Activated CD4-positive, alpha-beta memory T cell treated with anti-CD3 and anti-CD28 coated beads for 36 hours (primary cell): ENCODE data around the gene LYRM4. TPM values are rescaled to one million over a fixed set of nuclear protein-coding genes. Genes with fewer than 3 reads are reported as not detected.

Experiments
- CTCF ChIA-PET: fragments of 350-600 bp; sonication (Branson Sonifier 250); formaldehyde crosslinking; loops from one replicate; lab custom pipeline; 2021; ENCODE audit warnings: antibody characterized with exemption, inconsistent platforms; lab: Charles Lee
- POLR2A ChIA-PET: fragments of 350-600 bp; sonication (Branson Sonifier 250); formaldehyde crosslinking; loops from one replicate; lab custom pipeline; 2021; ENCODE audit warnings: antibody characterized with exemption; lab: Charles Lee
- DNase-seq: peaks from one replicate; pipeline ENCODE4 v3.0.0-alpha.2; 2020
- H3K27ac Mint-ChIP-seq: one replicate; pipeline ENCODE4 v1.8.0; 2021; ENCODE audit warnings: mixed read lengths
- H3K27me3 Mint-ChIP-seq: one replicate; pipeline ENCODE4 v1.8.0; 2021; ENCODE audit warnings: mixed read lengths
- H3K36me3 Mint-ChIP-seq: one replicate; pipeline ENCODE4 v1.8.0; 2021; ENCODE audit warnings: mixed read lengths
- H3K4me1 Mint-ChIP-seq: one replicate; pipeline ENCODE4 v1.8.0; 2021; ENCODE audit warnings: low read depth, mixed read lengths
- H3K4me3 Mint-ChIP-seq: one replicate; pipeline ENCODE4 v1.8.0; 2021; ENCODE audit warnings: mild to moderate bottlenecking, mixed read lengths
- H3K9me3 Mint-ChIP-seq: one replicate; pipeline ENCODE4 v1.8.0; 2021; ENCODE audit warnings: mixed read lengths
- intact Hi-C: fragments of 100-400 bp; cut with micrococcal nuclease; formaldehyde crosslinking; loops from one replicate; pipeline ENCODE4 v1.15.1; 2023
- total RNA-seq, 2 experiments: library from RNA; stranded (reverse); gene quantifications; one replicate each; pipeline ENCODE4 v1.2.3, GENCODE V29; 2021

Gene LYRM4
- total RNA-seq, 2 experiments from 2014 or later = 50.6 to 53.6 TPM

DNA sequence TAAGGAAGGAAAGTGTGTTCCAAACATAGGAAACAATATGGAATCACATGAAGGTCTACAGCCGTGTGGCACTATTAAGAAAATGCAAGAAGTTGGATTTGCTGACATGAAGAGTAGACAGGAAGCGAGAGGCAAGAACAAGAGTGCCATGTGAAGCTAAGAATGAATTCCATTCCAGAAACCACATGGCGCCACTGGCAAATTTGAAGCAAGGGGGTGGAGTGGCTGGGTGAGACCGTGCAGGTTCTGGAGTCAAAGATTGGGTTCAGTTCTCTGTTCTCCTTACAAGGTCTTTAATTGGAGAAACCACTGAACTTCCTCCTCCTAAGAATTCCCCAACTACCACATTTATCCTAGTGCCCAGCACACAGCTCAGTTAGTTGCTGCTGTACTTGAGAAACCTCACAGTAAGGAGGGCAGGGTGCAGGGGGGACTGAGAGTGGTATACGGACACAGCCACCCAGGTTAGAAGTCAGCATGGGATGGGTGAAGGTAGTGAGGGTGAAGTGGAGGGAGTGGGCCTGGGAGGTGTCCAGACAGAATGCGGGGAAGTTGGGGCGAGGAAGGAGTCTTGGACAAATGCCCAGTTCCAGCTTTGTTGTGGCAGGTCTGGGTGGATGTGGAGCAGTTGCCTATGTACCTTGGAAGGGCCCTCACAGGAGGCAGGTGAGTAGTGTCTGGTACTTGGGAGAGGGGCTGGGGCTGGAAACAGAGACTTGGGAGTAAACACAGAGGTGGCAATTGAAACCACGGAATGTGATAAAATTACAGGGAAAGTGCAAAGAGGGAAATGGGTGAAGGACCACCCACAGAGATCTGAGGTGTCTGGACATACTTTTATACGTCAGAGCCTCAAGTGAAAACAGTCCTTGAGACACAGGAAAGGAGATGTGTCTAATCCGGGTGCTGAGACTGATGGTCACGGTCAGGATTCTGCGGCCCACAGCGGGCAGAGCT, 14.3 kb downstream of the LYRM4 start:
- Mint-ChIP-seq H3K27me3 (no peaks in the 10 kb centered on the region), H3K9me3 (no peaks in the 10 kb centered on the region), H3K4me1 (peaks cover 2% of the 10 kb centered on the region), H3K27ac (no peak overlapping the region), H3K4me3 (no peak overlapping the region), H3K36me3 (peaks cover 15% of the 10 kb centered on the region)
- CTCF ChIA-PET = no interaction called here
- POLR2A ChIA-PET = no interaction called here
- intact Hi-C loops = loop anchor here (5.0 kb wide), 1 partner anchor 34 kb away; no protein-coding TSS in a partner anchor
- no peak for DNase-seq

DNA sequence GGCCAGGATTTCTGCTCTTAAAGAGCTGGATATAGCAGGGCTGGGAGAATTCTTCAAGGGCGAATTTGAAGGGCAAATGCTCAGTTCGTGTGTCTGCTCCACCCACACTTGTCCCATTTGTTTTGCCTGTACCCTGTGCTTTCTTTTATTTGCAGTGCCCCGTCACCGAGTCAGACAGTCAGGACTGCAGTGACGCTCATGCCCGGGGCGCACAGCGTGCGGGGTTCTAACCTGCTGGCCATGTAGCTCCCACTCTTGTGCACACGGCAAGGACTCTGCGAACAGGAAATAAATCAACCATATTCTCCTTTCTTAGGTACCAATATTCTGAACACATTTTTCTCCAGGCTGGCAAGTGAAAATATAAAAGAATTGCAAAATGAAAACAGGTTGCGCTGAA, 17.7 kb downstream of the LYRM4 start:
- no peak for DNase-seq
- Mint-ChIP-seq H3K9me3 (no peaks in the 10 kb centered on the region), H3K4me1 (no peaks in the 10 kb centered on the region), H3K27me3 (no peaks in the 10 kb centered on the region), H3K36me3 (peaks cover 15% of the 10 kb centered on the region), H3K4me3 (no peak overlapping the region), H3K27ac (no peak overlapping the region)
- ChIA-PET POLR2A (no interaction called here), CTCF (interaction anchor here (0.7 to 1.5 kb wide), 2 partner anchors 21 to 28 kb away, joined by 3 read pairs; no protein-coding TSS in a partner anchor)
- intact Hi-C loops = no loop called here

DNA sequence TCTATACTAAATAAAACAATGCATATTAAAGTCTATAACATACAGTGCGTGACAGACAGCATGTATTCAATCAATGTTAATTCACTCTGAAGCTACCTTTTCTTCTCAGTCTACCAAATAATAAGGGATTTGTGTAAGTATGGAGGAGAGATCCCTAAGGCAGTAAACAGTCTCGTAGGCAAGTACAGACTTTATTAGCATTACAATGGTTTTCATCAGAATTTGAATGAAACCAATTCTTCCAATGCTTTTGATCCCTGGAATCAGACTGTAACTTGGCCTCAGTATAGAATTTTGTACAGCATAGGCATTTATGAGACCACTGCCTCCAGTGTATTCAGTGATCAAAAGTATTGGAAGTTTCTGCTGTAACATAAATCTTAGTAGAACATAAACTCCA, 19.5 kb downstream of the LYRM4 start:
- no peak overlapping the region for H3K4me3 Mint-ChIP-seq
- POLR2A ChIA-PET = interaction anchor here (0.6 kb wide), 1 partner anchor 46 kb away, joined by 3 read pairs; no protein-coding TSS in a partner anchor
- H3K36me3 Mint-ChIP-seq = peaks cover 18% of the 10 kb centered on the region
- no peaks in the 10 kb centered on the region for H3K9me3 Mint-ChIP-seq
- no peak overlapping the region for H3K27ac Mint-ChIP-seq
- H3K27me3 Mint-ChIP-seq = no peaks in the 10 kb centered on the region
- no peaks in the 10 kb centered on the region for H3K4me1 Mint-ChIP-seq
- CTCF ChIA-PET = no interaction called here
- intact Hi-C loops = no loop called here
- no peak for DNase-seq

DNA sequence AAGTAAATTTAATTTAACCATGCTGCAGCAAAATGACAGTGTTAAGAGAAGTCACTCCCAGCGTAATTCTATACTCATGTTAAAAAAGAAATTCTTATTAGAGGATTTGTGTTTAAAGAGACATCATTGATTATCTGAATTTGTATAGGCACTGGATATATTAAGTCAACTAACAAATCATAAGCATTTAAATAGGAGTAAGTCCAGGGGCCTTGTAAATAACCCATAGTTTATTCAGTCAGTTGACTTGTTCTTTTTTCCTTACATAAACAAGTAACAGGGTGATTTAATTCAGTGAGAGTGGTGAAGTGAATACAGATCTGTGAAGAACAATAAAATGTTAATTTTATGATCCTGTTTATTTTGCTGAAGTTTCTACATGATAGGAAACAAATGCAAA, 22.4 kb downstream of the LYRM4 start:
- Mint-ChIP-seq H3K9me3 (no peaks in the 10 kb centered on the region), H3K27me3 (no peaks in the 10 kb centered on the region), H3K36me3 (peaks cover 15% of the 10 kb centered on the region), H3K4me1 (peaks cover 3% of the 10 kb centered on the region), H3K27ac (no peak overlapping the region), H3K4me3 (no peak overlapping the region)
- ChIA-PET CTCF (no interaction called here), POLR2A (no interaction called here)
- intact Hi-C loops = no loop called here
- DNase-seq = no peak

DNA sequence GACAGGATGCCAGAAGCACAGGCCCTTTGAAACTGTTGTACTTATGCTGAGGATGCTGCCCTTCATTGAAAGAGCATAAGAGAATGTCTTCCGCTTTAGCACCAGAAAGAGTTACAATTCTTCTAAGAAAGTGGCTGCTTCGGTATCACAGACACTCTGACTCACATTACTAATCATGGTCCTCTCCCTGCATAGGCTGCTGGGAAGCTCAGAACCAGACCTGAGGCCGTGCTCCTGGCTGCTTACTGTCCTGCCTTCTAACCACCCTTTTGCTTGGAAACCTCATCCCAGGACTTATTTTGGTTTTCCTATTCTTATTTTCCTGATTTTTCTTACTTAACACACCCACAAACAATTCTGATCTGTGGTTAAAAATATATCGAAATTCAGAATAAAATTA, 22.9 kb downstream of the LYRM4 start:
- Mint-ChIP-seq H3K27ac (no peak overlapping the region), H3K36me3 (peaks cover 15% of the 10 kb centered on the region), H3K9me3 (no peaks in the 10 kb centered on the region), H3K4me3 (no peak overlapping the region), H3K27me3 (no peaks in the 10 kb centered on the region), H3K4me1 (peaks cover 7% of the 10 kb centered on the region)
- intact Hi-C loops = no loop called here
- CTCF ChIA-PET = no interaction called here
- POLR2A ChIA-PET = no interaction called here
- DNase-seq = no peak

DNA sequence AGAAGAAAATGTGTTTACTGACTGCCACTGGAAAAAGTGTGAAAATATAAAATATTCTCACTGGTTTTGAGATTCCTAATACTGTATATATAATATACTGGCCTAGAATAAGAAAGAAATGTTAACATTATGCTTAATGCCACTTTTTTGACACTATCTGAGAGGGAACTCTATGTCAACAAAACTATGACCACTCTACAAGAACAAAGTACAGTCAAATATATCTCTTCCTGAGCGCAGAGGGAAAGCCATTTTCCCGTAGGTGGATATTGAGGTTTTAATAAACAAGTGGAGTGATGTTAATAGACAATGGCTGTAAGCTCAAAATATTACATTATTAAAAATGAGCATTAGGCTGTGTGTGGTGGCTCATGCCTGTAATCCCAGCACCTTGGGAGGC, 24.9 kb downstream of the LYRM4 start:
- intact Hi-C loops = no loop called here
- H3K36me3 Mint-ChIP-seq = peaks cover 10% of the 10 kb centered on the region
- H3K27me3 Mint-ChIP-seq = no peaks in the 10 kb centered on the region
- H3K4me1 Mint-ChIP-seq = peaks cover 13% of the 10 kb centered on the region
- ChIA-PET CTCF (no interaction called here), POLR2A (no interaction called here)
- H3K27ac Mint-ChIP-seq = no peak overlapping the region
- no peak for DNase-seq
- no peaks in the 10 kb centered on the region for H3K9me3 Mint-ChIP-seq
- H3K4me3 Mint-ChIP-seq = no peak overlapping the region

DNA sequence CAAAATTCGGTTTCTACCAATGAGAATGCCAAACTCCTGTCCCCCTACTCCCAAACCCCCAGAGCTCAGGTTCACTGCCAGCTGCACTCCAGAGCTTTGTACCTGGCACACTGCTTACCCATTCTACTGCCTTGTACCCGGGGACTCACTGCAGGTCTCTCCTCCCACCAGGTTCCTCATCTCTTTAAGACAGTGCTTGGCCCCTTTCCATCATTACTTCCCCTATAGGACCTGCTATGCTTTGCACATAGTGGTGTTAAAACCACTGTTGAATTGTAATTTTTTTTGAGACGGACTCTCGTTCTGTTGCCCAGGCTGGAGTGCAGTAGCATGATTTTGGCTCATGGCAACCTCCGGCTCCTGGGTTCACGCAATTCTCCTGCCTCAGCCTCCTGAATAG, 25.9 kb downstream of the LYRM4 start:
- no peaks in the 10 kb centered on the region for H3K27me3 Mint-ChIP-seq
- peaks cover 7% of the 10 kb centered on the region for H3K36me3 Mint-ChIP-seq
- no peak overlapping the region for H3K27ac Mint-ChIP-seq
- H3K4me1 Mint-ChIP-seq = peaks cover 13% of the 10 kb centered on the region
- intact Hi-C loops = no loop called here
- POLR2A ChIA-PET = no interaction called here
- no peak overlapping the region for H3K4me3 Mint-ChIP-seq
- no peaks in the 10 kb centered on the region for H3K9me3 Mint-ChIP-seq
- CTCF ChIA-PET = no interaction called here
- DNase-seq = no peak

DNA sequence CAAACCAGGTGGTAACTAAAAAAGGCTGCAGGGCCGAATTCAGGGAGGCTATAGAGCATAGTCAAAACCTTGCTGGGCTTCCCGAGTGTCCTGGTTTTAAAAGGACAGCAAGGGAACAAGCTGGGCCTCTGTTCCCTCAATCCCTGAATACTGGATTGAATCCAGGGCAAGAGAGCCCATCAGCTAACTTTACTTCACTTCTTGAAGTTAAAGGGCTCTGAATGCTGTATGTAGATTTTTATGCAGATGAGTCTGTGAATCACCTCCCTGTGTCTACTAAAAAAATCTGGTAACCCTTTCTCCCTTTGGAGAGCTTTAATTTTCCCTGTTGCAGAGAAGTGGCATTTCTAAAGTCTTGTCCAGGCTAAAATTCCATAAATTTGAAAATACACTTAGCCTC, 29.5 kb downstream of the LYRM4 start:
- no peak for DNase-seq
- CTCF ChIA-PET = interaction anchor here (0.7 kb wide), 1 partner anchor 72 kb away, joined by 3 read pairs; no protein-coding TSS in a partner anchor

DNA sequence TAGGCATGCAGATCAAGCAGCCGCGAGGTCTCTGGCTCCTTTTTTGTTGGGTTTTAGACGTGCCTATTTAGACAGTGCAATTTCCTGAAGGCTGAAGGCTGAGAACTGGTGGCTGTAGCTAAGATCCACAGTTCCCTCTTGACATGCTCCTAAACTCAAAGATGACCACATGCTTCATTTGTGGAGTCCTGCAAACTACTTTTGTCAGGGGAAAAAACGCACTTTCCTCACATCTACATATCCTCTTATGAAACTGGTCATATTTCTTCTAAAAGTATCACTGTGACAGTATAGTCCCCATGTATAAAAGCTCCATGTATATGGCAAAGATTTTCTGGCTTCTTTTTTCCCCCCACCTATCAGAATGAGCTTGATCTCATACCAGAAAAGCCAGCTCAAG, 30.7 kb downstream of the LYRM4 start:
- Mint-ChIP-seq H3K4me1 (peaks cover 13% of the 10 kb centered on the region), H3K27ac (no peak overlapping the region), H3K36me3 (peaks cover 10% of the 10 kb centered on the region), H3K9me3 (no peaks in the 10 kb centered on the region), H3K4me3 (no peak overlapping the region), H3K27me3 (no peaks in the 10 kb centered on the region)
- ChIA-PET CTCF (interaction anchor here (0.6 to 1.0 kb wide), 2 partner anchors 14 to 87 kb away, joined by 3 to 4 read pairs; no protein-coding TSS in a partner anchor), POLR2A (no interaction called here)
- intact Hi-C loops = no loop called here
- no peak for DNase-seq

More for the DNA sequence above, 29.5 kb downstream of the LYRM4 start:
- peaks cover 13% of the 10 kb centered on the region for H3K36me3 Mint-ChIP-seq
- intact Hi-C loops = no loop called here
- H3K27ac Mint-ChIP-seq = no peak overlapping the region
- no peak overlapping the region for H3K4me3 Mint-ChIP-seq
- POLR2A ChIA-PET = no interaction called here
- peaks cover 13% of the 10 kb centered on the region for H3K4me1 Mint-ChIP-seq
- no peaks in the 10 kb centered on the region for H3K27me3 Mint-ChIP-seq
- H3K9me3 Mint-ChIP-seq = no peaks in the 10 kb centered on the region

DNA sequence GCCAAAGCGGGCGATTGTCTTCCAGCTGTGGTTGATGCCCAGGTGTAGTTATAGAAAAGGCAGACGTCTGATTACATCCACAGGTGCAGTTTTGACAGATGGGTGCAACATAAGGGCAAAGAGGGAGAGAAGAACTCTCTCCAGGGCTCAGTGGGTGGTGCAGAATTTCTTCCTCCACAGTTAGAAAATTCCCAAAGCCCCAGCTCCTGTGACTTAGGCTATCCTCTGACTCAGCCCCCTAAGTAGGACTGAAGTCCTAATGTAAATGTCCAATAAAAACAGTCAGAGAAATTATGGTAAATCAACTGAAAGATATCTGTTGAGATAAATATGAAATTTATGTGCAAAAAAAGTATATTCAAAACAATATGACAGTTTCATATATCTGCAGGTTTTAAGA, 31.4 kb downstream of the LYRM4 start:
- H3K27ac Mint-ChIP-seq = no peak overlapping the region
- no peak for DNase-seq
- H3K27me3 Mint-ChIP-seq = no peaks in the 10 kb centered on the region
- H3K4me1 Mint-ChIP-seq = peaks cover 13% of the 10 kb centered on the region
- no peak overlapping the region for H3K4me3 Mint-ChIP-seq
- H3K9me3 Mint-ChIP-seq = no peaks in the 10 kb centered on the region
- CTCF ChIA-PET = interaction anchor here (0.6 kb wide), 1 partner anchor 86 kb away, joined by 4 read pairs; no protein-coding TSS in a partner anchor
- POLR2A ChIA-PET = no interaction called here
- intact Hi-C loops = no loop called here
- H3K36me3 Mint-ChIP-seq = peaks cover 8% of the 10 kb centered on the region

DNA sequence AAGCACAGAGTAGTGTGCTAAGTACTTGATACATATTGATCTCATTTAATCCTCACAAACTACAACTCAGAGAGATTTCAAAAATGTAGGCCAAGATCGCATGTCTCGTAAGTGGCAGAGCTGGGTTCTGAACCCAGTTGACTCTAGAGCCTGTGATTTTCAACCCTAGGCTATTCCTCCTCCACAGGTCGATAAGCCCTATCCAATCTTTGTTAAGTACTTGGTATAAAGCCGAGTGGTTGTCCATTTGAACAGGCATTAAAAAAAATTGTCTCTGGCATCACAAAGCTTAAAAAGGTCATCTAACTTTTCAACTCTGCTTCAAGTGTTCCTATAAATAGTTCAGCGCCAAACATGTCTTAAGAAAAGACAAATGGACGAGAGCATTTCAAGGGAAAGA, 37.4 kb downstream of the LYRM4 start:
- no peak for DNase-seq
- Mint-ChIP-seq H3K4me1 (no peaks in the 10 kb centered on the region), H3K27me3 (no peaks in the 10 kb centered on the region), H3K4me3 (no peak overlapping the region), H3K9me3 (no peaks in the 10 kb centered on the region), H3K36me3 (peaks cover 17% of the 10 kb centered on the region), H3K27ac (no peak overlapping the region)
- ChIA-PET CTCF (no interaction called here), POLR2A (no interaction called here)
- intact Hi-C loops = no loop called here

DNA sequence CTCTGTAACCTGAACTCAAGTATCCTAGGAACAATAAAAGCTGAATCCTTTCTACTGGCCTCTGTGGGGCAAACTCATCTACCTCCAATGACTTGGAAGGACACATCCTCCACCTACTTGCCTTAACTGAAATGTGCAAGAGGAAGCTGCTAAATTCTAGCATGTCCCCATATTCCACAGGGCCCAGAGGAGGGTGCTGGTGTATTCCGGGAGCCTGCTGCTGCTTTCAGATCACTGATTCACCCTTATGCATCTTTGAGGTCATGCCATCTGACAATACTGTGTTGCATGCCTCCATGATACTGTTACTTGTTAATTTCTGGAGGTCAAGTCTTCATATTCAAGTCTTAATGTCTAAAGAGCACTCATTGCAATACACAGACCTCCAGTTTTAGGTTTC, 40.3 kb downstream of the LYRM4 start:
- Mint-ChIP-seq H3K4me1 (no peaks in the 10 kb centered on the region), H3K27me3 (no peaks in the 10 kb centered on the region), H3K9me3 (no peaks in the 10 kb centered on the region), H3K27ac (no peak overlapping the region), H3K4me3 (no peak overlapping the region), H3K36me3 (peaks cover 12% of the 10 kb centered on the region)
- intact Hi-C loops = no loop called here
- ChIA-PET POLR2A (no interaction called here), CTCF (interaction anchor here (0.9 to 1.8 kb wide), 3 partner anchors 46 to 83 kb away, joined by 3 to 7 read pairs (median 4); no protein-coding TSS in a partner anchor)
- DNase-seq = no peak
